ENCODE data around the gene TRHDE. TPM values are rescaled to one million over a fixed set of nuclear protein-coding genes. Genes with fewer than 3 reads are reported as not detected.

Gene TRHDE
- total RNA-seq, 1 donor from 2014 or later = 34.9 TPM

DNA sequence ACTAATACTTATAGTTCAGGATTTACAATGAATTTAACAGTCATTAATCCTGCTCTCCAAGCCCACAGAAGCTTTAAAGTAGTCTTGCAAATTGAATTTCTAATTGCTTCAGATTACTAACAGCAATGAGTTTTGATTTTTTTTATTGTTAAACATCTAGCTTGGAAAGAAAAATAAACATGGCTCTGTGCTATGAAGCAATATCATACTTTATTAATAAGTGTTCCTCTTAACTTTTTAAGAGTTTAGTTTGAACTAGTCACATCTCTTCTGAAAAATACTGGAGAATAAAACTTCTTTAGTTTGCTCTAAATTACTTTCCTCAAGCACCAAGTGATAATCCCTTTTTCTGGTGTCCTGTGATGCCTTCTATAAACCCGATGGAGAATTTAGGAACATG, 250.2 kb downstream of the TRHDE start:
- TF ChIP-seq, protein P1, sequence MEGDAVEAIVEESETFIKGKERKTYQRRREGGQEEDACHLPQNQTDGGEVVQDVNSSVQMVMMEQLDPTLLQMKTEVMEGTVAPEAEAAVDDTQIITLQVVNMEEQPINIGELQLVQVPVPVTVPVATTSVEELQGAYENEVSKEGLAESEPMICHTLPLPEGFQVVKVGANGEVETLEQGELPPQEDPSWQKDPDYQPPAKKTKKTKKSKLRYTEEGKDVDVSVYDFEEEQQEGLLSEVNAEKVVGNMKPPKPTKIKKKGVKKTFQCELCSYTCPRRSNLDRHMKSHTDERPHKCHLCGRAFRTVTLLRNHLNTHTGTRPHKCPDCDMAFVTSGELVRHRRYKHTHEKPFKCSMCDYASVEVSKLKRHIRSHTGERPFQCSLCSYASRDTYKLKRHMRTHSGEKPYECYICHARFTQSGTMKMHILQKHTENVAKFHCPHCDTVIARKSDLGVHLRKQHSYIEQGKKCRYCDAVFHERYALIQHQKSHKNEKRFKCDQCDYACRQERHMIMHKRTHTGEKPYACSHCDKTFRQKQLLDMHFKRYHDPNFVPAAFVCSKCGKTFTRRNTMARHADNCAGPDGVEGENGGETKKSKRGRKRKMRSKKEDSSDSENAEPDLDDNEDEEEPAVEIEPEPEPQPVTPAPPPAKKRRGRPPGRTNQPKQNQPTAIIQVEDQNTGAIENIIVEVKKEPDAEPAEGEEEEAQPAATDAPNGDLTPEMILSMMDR (IDR thresholded peaks at IDR 0.05) = no peak
- no peak for TF ChIP-seq POLR2AphosphoS5 (IDR thresholded peaks at IDR 0.05; ENCODE audit: insufficient read depth in 1 of 2, low read depth in 1 of 2)
- no peak for TF ChIP-seq POLR2A (IDR thresholded peaks at IDR 0.05)
- Histone ChIP-seq H3K27me3 (no peaks in the 10 kb centered on the region), H3K27ac (no peak overlapping the region), H3K4me1 (no peaks in the 10 kb centered on the region), H3K36me3 (no peaks in the 10 kb centered on the region), H3K4me3 (no peak overlapping the region), H3K9me3 (no peaks in the 10 kb centered on the region)
- no peak for DNase-seq (ENCODE audit: extremely low spot score in 2 of 2)
- intact Hi-C loops (cut with DNase I) = no loop called here

- no peak for DNase-seq (ENCODE audit: extremely low spot score in 2 of 2)
- Histone ChIP-seq H3K27me3 (no peaks in the 10 kb centered on the region), H3K4me1 (no peaks in the 10 kb centered on the region), H3K4me3 (no peak overlapping the region), H3K27ac (no peak overlapping the region), H3K36me3 (no peaks in the 10 kb centered on the region), H3K9me3 (no peaks in the 10 kb centered on the region)
- intact Hi-C loops (cut with DNase I) = no loop called here
- TF ChIP-seq, protein P1 (IDR thresholded peaks at IDR 0.05) = no peak
- no peak for TF ChIP-seq POLR2A (IDR thresholded peaks at IDR 0.05)
- no peak for TF ChIP-seq POLR2AphosphoS5 (IDR thresholded peaks at IDR 0.05; ENCODE audit: insufficient read depth in 1 of 2, low read depth in 1 of 2)
These were observed 251.6 kb downstream of the TRHDE start for GRCh38 chr12:72523754-72524153.

DNA sequence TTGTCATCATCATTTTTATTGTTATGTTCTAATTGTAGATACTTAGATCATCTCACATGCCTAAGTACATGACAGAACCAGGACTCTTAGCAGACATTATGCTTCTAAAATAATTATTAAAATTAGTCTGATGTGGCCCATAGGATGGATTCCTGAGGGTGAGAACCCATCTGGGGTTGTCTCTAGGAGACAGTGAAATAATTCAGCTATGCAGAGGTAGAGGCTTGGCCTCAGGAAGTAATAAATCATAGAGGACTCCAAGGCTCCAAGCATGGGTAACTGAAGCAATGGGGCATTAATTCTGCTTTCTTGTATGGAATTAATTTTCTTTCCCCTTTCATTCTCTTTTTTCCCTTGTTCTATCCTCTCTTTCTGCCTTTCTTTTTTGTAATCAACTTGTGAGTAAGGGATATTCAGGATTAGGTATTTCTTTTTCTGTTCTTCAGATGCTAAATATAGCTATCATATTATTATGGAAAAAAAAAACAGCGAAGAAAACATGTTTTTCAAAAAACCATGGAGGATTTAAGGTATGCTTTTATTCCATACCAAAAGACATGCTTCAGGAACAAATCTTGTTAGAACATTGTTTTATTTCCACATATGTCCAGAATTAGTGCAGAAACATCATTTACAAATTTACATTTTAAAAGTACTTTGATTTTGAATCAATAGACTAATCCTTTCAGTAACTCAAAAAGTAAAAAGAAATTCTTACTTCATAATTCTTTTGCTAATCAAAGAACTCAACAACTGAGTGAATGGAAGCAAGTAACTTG, 263.2 kb downstream of the TRHDE start:
- TF ChIP-seq, protein P1 (IDR thresholded peaks at IDR 0.05) = no peak
- TF ChIP-seq POLR2AphosphoS5 (IDR thresholded peaks at IDR 0.05; ENCODE audit: insufficient read depth in 1 of 2, low read depth in 1 of 2) (no peak), POLR2A (IDR thresholded peaks at IDR 0.05) (no peak)
- H3K4me1 ChIP-seq = no peaks in the 10 kb centered on the region
- no peaks in the 10 kb centered on the region for H3K27me3 ChIP-seq
- no peak overlapping the region for H3K27ac ChIP-seq
- H3K9me3 ChIP-seq = no peaks in the 10 kb centered on the region
- no peak for DNase-seq (ENCODE audit: extremely low spot score in 2 of 2)
- intact Hi-C loops (cut with DNase I) = no loop called here
- H3K4me3 ChIP-seq = no peak overlapping the region
- no peaks in the 10 kb centered on the region for H3K36me3 ChIP-seq

DNA sequence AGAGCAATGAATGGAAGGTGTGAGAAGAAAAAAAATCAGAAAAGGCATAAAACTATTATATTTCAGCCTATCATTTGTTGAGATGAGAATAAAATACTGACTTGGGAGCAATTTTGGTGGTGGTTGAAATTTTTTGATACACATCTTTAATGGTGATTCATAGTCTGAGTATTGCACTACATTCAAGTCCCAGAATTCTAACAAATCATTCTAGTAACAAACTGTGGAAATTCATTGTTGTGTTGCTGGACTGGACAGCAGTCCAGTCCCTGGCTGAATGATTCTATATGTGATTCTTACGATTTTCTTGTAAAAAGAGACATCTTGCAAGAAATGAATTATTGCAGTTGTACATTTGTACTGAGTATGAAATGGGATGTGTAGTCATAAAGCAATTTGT, 268.6 kb downstream of the TRHDE start:
- Histone ChIP-seq H3K36me3 (no peaks in the 10 kb centered on the region), H3K4me1 (no peaks in the 10 kb centered on the region), H3K4me3 (no peak overlapping the region), H3K9me3 (no peaks in the 10 kb centered on the region), H3K27ac (no peak overlapping the region), H3K27me3 (no peaks in the 10 kb centered on the region)
- no peak for DNase-seq (ENCODE audit: extremely low spot score in 2 of 2)
- intact Hi-C loops (cut with DNase I) = no loop called here
- TF ChIP-seq POLR2AphosphoS5 (IDR thresholded peaks at IDR 0.05; ENCODE audit: insufficient read depth in 1 of 2, low read depth in 1 of 2) (no peak), POLR2A (IDR thresholded peaks at IDR 0.05) (no peak)
- TF ChIP-seq, protein P1 (IDR thresholded peaks at IDR 0.05) = no peak

- H3K27me3 ChIP-seq = no peaks in the 10 kb centered on the region
- intact Hi-C loops (cut with DNase I) = no loop called here
- no peak overlapping the region for H3K4me3 ChIP-seq
- TF ChIP-seq POLR2AphosphoS5 (IDR thresholded peaks at IDR 0.05; ENCODE audit: insufficient read depth in 1 of 2, low read depth in 1 of 2) (no peak), POLR2A (IDR thresholded peaks at IDR 0.05) (no peak)
- no peak overlapping the region for H3K27ac ChIP-seq
- H3K9me3 ChIP-seq = no peaks in the 10 kb centered on the region
- H3K4me1 ChIP-seq = no peaks in the 10 kb centered on the region
- no peaks in the 10 kb centered on the region for H3K36me3 ChIP-seq
- no peak for DNase-seq (ENCODE audit: extremely low spot score in 2 of 2)
These were observed 271.8 kb downstream of the TRHDE start for GRCh38 chr12:72543777-72544467.

All from vagina (tissue), 2 donors.